ENCODE measurements around the gene MACO1.

GRCh38 chr1:25478633-25479032, 47.9 kb downstream of the MACO1 start:
- TF ChIP-seq CTCF (conservative IDR thresholded peaks at IDR 0.05) (no peak), ZFX (IDR thresholded peaks at IDR 0.05) (no peak)
